ENCODE data around the gene OPCML. TPM values are rescaled to one million over a fixed set of nuclear protein-coding genes. Genes with fewer than 3 reads are reported as not detected.

The OPCML gene
- total RNA-seq, 1 experiment from 2014 or later = 0.94 TPM

DNA sequence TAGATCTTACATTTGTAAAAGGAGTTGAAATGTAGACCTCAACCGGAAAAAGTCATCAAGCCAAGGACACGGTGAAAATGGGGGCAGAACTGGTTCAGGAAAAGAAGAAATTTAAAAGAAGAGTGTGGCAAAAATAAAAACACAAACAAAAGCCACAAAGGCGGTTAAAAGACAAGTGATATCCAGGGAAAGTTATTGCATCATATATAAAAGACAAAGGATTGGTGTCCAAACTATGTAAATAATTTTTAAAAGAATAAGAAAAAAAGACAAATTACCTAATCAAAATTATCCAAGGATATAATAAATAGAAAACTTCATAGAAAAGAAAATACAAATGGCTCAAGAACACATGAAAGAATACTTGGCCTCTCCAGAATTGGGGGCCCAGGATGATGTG, 45.1 kb upstream of the OPCML start:
- H3K4me3 Mint-ChIP-seq = no peak overlapping the region
- Histone ChIP-seq H3K9me3 (ENCODE audit: control insufficient read depth, low read depth, low read length) (no peaks in the 10 kb centered on the region), H4K20me1 (ENCODE audit: control insufficient read depth, insufficient read depth, insufficient read length) (no peaks in the 10 kb centered on the region), H3K14ac (ENCODE audit: insufficient read depth, low read length) (no peak overlapping the region), H3K79me1 (ENCODE audit: insufficient read depth, low read depth, low read length, poor library complexity, severe bottlenecking) (no peaks in the 10 kb centered on the region), H3K56ac (ENCODE audit: insufficient read length, low read depth, low read length) (no peak overlapping the region), H2BK15ac (ENCODE audit: low read depth, low read length) (no peak overlapping the region), H3K4ac (ENCODE audit: low read depth, low read length) (no peak overlapping the region), H3K4me2 (ENCODE audit: insufficient read depth, insufficient read length, low read length) (no peak overlapping the region), H2AFZ (ENCODE audit: low read length) (no peak overlapping the region), H4K91ac (ENCODE audit: insufficient read length, low read depth, low read length) (no peak overlapping the region), H3K4me1 (ENCODE audit: insufficient read depth, low read length) (no peaks in the 10 kb centered on the region), H2BK12ac (ENCODE audit: insufficient read length, low read depth, low read length) (no peak overlapping the region), H3K79me2 (ENCODE audit: insufficient read depth, low read length) (no peaks in the 10 kb centered on the region), H3K9ac (ENCODE audit: extremely low read depth, insufficient read length, low read length) (no peak overlapping the region), H2BK120ac (ENCODE audit: low read depth, low read length, poor library complexity, severe bottlenecking) (no peak overlapping the region), H2BK5ac (ENCODE audit: insufficient read length, low read length) (no peak overlapping the region), H3K27me3 (ENCODE audit: insufficient read depth, low read length) (no peaks in the 10 kb centered on the region), H3K23ac (ENCODE audit: insufficient read length, low read depth, low read length) (no peak overlapping the region), H4K5ac (ENCODE audit: insufficient read length, low read depth, low read length) (no peak overlapping the region), H3K23me2 (ENCODE audit: insufficient read length, low read depth, low read length, poor library complexity, severe bottlenecking) (no peaks in the 10 kb centered on the region), H3T11ph (ENCODE audit: low read length) (no peak overlapping the region), H3K18ac (ENCODE audit: insufficient read length, low read depth, low read length) (no peak overlapping the region), H2BK20ac (ENCODE audit: low read depth, low read length, poor library complexity, severe bottlenecking) (no peak overlapping the region), H2AK5ac (ENCODE audit: insufficient read length, low read length) (no peak overlapping the region), H4K8ac (replicated peaks; ENCODE audit: insufficient read length, low read depth, low read length) (no peak overlapping the region), H3K27ac (ENCODE audit: insufficient read length, low read depth, low read length) (no peak overlapping the region)
- peaks cover 4% of the 10 kb centered on the region for H3K27me3 Mint-ChIP-seq (ENCODE audit: low read depth)
- no peak for DNase-seq
- TF ChIP-seq, protein P1, sequence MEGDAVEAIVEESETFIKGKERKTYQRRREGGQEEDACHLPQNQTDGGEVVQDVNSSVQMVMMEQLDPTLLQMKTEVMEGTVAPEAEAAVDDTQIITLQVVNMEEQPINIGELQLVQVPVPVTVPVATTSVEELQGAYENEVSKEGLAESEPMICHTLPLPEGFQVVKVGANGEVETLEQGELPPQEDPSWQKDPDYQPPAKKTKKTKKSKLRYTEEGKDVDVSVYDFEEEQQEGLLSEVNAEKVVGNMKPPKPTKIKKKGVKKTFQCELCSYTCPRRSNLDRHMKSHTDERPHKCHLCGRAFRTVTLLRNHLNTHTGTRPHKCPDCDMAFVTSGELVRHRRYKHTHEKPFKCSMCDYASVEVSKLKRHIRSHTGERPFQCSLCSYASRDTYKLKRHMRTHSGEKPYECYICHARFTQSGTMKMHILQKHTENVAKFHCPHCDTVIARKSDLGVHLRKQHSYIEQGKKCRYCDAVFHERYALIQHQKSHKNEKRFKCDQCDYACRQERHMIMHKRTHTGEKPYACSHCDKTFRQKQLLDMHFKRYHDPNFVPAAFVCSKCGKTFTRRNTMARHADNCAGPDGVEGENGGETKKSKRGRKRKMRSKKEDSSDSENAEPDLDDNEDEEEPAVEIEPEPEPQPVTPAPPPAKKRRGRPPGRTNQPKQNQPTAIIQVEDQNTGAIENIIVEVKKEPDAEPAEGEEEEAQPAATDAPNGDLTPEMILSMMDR (conservative IDR thresholded peaks at IDR 0.05) = no peak
- H3K4me1 Mint-ChIP-seq = peaks cover 18 to 21% of the 10 kb centered on the region in 2 experiments
- H3K36me3 Mint-ChIP-seq (ENCODE audit: insufficient read depth in 1 of 3, low read depth in 3 of 3) = peaks cover 0 to 2% (median 0%) of the 10 kb centered on the region in 3 experiments; a peak in 1 of 7 replicates
- no CpG with 5 or more reads among the region's 3 CpGs for WGBS (ENCODE audit: extremely low coverage, insufficient read length, low lambda C conversion rate)
- H3K9me3 Mint-ChIP-seq = peaks cover 0 to 1% of the 10 kb centered on the region in 2 experiments; a peak in 1 of 5 replicates
- H3K27ac Mint-ChIP-seq = no peak overlapping the region

All from H9 (cell line).